Choroid plexus epithelial cell (primary cell): ENCODE measurements around the gene RIOK2.

Source experiments
- DNase-seq: peaks from one replicate; pipeline ENCODE4 v3.0.0-alpha.2; 2010; ENCODE audit warnings: low read depth
- H3K4me3 ChIP-seq: 2 replicates; pipeline ENCODE4 v1.5.1; 2011; ENCODE audit warnings: low read depth, mild to moderate bottlenecking, control low read depth, low read length, moderate library complexity
- TF ChIP-seq, protein P1 (sequence below): conservative IDR thresholded peaks from 2 replicates; pipeline ENCODE4 v1.5.1; 2011; ENCODE audit warnings: low read depth, mild to moderate bottlenecking, control low read depth, inconsistent platforms, low read length, moderate library complexity

Gene RIOK2

DNA sequence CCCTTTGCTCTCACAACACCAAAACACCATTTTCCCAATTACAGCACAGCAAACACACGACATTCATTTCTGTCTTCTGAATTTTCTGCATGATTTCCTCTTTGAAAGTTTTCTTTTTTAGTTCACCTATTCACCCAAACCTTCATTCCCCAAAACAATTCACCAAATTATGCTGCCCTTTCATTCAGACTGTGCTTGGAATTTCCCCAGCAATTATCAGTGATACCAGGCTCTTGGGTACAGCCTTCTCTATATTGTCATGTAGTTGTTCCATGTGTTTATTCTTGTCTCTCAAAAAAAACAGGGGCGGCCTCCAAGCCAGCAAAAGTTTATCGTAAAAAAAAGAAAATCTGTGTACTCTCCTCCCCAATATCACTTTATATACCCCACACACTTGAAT is 31.7 kb downstream of the RIOK2 start:
- no peak overlapping the region for H3K4me3 ChIP-seq
- TF ChIP-seq, protein P1, sequence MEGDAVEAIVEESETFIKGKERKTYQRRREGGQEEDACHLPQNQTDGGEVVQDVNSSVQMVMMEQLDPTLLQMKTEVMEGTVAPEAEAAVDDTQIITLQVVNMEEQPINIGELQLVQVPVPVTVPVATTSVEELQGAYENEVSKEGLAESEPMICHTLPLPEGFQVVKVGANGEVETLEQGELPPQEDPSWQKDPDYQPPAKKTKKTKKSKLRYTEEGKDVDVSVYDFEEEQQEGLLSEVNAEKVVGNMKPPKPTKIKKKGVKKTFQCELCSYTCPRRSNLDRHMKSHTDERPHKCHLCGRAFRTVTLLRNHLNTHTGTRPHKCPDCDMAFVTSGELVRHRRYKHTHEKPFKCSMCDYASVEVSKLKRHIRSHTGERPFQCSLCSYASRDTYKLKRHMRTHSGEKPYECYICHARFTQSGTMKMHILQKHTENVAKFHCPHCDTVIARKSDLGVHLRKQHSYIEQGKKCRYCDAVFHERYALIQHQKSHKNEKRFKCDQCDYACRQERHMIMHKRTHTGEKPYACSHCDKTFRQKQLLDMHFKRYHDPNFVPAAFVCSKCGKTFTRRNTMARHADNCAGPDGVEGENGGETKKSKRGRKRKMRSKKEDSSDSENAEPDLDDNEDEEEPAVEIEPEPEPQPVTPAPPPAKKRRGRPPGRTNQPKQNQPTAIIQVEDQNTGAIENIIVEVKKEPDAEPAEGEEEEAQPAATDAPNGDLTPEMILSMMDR: no peak
- DNase-seq: no peak

DNA sequence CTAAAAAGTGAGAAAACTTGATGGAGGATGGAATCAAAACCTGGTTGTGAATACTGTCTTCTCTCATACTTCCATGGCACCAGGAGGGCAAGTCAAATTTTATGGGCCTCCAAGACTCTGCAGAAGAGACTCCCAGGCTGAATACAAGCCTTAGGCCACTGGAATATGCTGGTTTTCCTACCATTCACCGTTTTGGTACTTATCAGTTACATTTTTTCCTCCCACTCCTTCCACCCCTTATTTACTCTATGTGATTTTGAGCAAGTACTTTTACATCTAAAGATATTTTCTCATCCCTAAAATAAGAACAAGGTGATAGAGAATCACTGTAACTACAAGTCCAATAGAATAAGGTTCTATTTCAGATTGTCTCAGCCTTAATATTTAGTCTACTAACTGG is 32.6 kb downstream of the RIOK2 start:
- TF ChIP-seq, protein P1: no peak
- DNase-seq: no peak
- H3K4me3 ChIP-seq: no peak overlapping the region

DNA sequence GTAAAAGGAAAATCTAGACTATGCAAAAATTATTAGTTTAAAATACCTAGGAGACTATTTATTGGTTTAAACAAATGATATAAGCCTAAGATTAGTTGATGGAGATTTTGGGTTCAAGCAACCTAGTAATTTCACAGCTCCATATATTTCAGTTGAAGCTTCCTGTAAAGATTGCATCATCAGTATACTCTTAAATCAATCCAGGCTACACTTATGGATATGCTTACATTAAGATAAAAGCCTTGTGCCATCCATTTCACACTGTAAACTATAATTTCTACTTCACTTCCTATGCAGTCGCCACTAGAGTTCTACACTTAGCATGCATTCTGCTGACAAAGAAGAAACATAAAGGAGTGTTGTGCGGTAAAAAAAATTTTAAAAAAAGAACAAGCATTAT is 33.3 kb downstream of the RIOK2 start:
- TF ChIP-seq, protein P1: no peak
- no peak overlapping the region for H3K4me3 ChIP-seq
- DNase-seq: no peak

DNA sequence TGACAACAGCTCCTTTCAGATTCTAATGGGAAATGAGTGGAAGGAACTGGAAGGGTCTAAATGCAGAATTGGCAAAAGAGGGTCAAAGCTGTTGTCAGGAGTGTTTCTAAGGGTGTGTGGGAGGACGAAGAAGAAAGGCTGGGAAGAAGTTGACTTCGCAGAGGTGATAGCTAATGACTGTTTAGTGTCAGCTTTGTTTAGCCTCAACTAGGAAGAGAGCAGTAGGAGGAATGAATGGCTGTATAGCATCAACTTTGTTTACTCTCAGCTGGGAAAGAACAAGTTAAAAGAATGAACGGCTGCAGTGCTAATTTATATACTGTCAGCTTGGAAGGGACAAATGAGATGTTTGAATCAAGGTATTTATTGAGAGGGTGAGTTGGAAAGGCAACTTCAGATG is 34.8 kb downstream of the RIOK2 start:
- TF ChIP-seq, protein P1: no peak
- no peak overlapping the region for H3K4me3 ChIP-seq
- no peak for DNase-seq

DNA sequence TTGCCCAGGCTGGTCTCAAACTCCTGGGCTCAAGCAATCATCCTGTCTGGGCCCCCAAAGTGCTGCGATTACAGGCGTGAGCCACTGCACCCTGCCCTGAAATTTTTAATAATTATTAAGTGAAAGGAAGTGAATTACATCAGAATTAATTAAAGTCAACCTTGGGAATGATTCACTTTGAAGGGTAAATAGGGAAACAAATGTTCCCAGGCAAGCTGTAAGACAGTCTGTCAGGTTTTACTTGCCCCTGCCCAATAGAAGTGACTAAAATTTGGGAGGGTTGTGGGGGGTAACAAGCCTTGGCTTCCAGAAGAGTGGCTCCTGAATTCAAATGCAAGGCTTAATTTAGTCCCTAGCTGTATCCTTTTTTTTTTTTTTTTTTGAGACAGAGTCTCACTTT is 39.3 kb downstream of the RIOK2 start:
- DNase-seq: no peak
- no peak overlapping the region for H3K4me3 ChIP-seq
- TF ChIP-seq, protein P1: no peak

DNA sequence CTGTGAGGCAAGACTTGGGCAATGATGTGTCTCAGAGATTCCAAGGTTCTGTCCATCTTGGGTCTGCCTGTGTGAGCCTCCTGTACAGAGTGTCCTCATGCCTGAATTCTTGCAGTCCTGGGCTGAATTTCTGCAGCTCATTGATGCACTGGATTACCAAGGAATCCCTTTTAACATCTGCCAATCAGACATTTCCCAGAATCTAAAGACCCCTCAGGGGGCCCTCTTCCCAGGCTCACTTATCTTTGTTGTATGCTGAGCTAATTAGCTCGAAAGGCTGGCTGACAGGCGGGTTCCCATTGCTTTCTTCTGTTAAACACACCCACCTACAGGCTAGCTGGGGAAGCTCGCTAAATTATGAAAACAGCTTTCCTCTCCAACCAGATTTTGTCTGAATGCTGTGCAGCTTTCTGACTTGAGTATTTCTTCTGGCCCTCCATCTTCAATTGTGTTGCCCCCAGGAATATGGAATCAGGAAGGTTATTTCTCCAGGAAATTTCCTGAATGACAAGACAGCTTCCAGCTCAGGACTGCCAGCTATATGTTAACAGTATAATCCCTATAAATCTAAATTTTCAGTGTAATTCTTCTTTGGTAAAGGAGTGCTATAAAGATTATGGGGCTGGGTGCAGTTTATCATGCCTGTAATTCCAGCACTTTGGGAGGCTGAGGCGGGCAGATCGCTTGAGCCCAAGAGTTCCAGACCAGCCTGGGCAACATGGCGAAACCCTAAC is 40.4 kb downstream of the RIOK2 start, which contains the start of gene LIX1:
Gene LIX1 (minus strand): TSS at position 91 of the 734 bp plus-strand sequence. CDS start 35 bp downstream, at position 56.
- peak; percentile 72 for DNase-seq
- H3K4me3 ChIP-seq: no peak within 1 kb of the TSS
- TF ChIP-seq, protein P1: peak; percentile 74

DNA sequence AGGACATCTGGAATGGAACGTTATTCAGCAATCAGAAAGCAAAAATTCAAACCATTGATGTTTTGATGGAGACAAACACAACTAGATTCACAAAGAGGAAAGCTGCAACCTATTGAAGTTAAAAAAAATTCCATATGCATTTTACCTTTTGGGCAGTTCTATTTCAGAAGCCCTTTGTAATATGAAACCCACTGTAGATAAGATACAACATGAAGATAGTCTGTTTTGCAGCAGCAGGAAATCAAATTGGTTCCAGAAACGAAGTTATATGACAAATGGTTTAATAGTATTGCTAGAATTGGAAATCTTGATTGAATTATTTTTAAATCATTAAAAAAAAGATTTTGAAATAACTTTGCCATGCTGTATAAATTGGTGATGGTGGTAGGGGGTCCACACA is 41.5 kb downstream of the RIOK2 start:
- no peak for DNase-seq
- TF ChIP-seq, protein P1: no peak
- H3K4me3 ChIP-seq: no peak overlapping the region
